Activated CD4-positive, alpha-beta T cell treated with anti-CD3 and anti-CD28 coated beads, Interleukin-2, amount 50 U/mL, for 24 hours (primary cell): ENCODE data around the gene PRKCE.

Experiments
- DNase-seq, 2 donors: peaks; one replicate each; pipeline ENCODE4 v3.0.0-alpha.2; 2020; ENCODE audit warnings: low read depth in 1 of 2, low spot score in 1 of 2

The PRKCE gene

GRCh38 chr2:46236876-46237859 is 585.7 kb downstream of the PRKCE start:
- no peak for DNase-seq
